HepG2 (cell line): Measurements from ENCODE around the gene GPS1. TPM values are rescaled to one million over a fixed set of nuclear protein-coding genes. Genes with fewer than 3 reads are reported as not detected.

Source experiments
- AKAP8 ChIP-seq: sonication (generic); formaldehyde crosslinking; IDR thresholded peaks from 2 replicates; pipeline ENCODE4 v1.5.1; 2020; ENCODE audit warnings: mild to moderate bottlenecking, missing genetic modification reagents
- CEBPG ChIP-seq: IDR thresholded peaks from 2 replicates; pipeline ENCODE4 v1.6.1; 2016
- ERF ChIP-seq: IDR thresholded peaks from 2 replicates; pipeline ENCODE4 v1.6.1; 2018; ENCODE audit warnings: missing biosample characterization, missing genetic modification reagents
- JUND ChIP-seq: sonication (generic); formaldehyde crosslinking; IDR thresholded peaks from 2 replicates; pipeline ENCODE4 v1.8.0; 2022; ENCODE audit warnings: mild to moderate bottlenecking, missing genetic modification reagents
- KIAA2018 ChIP-seq: sonication (generic); formaldehyde crosslinking; IDR thresholded peaks from 2 replicates; pipeline ENCODE4 v1.5.0; 2020; ENCODE audit warnings: mild to moderate bottlenecking, missing genetic modification reagents, borderline replicate concordance
- MATR3 ChIP-seq: sonication (generic); formaldehyde crosslinking; IDR thresholded peaks from 2 replicates; pipeline ENCODE4 v1.4.0; 2020; ENCODE audit warnings: missing genetic modification reagents
- MBNL3 ChIP-seq: fragments of 250-450 bp; sonication (Bioruptor Pico); conservative IDR thresholded peaks from 2 replicates; pipeline ENCODE4 v1.8.0; 2022; ENCODE audit warnings: mild to moderate bottlenecking, inconsistent platforms
- SIX1 ChIP-seq: sonication (generic); formaldehyde crosslinking; IDR thresholded peaks from 2 replicates; pipeline ENCODE4 v1.4.0; 2020; ENCODE audit warnings: missing genetic modification reagents, borderline replicate concordance
- SSRP1 ChIP-seq: IDR thresholded peaks from 2 replicates; pipeline ENCODE4 v1.6.1; 2016; ENCODE audit warnings: control low read depth
- TBP ChIP-seq: sonication (generic); formaldehyde crosslinking; IDR thresholded peaks from 2 replicates; pipeline ENCODE4 v1.5.0; 2020; ENCODE audit warnings: missing genetic modification reagents
- TOE1 ChIP-seq: sonication (generic); formaldehyde crosslinking; IDR thresholded peaks from 2 replicates; pipeline ENCODE4 v1.4.0; 2020; ENCODE audit warnings: mild to moderate bottlenecking, missing genetic modification reagents
- ZFP1 ChIP-seq: IDR thresholded peaks from 2 replicates; pipeline ENCODE4 v1.6.1; 2016
- ZNF383 ChIP-seq: sonication (generic); formaldehyde crosslinking; IDR thresholded peaks from 2 replicates; pipeline ENCODE4 v1.4.0; 2020; ENCODE audit warnings: missing genetic modification reagents, mild to moderate bottlenecking, borderline replicate concordance
- ZNF512 ChIP-seq: sonication (generic); formaldehyde crosslinking; IDR thresholded peaks from 2 replicates; pipeline ENCODE4 v1.4.0; 2020; ENCODE audit warnings: mild to moderate bottlenecking, missing genetic modification reagents
- ZNF569 ChIP-seq: sonication (generic); formaldehyde crosslinking; IDR thresholded peaks from 2 replicates; pipeline ENCODE4 v1.5.0; 2020; ENCODE audit warnings: mild to moderate bottlenecking, missing genetic modification reagents, moderate library complexity, borderline replicate concordance
- ZNF674 ChIP-seq: sonication (generic); formaldehyde crosslinking; IDR thresholded peaks from 2 replicates; pipeline ENCODE4 v1.5.0; 2020; ENCODE audit warnings: low read depth, mild to moderate bottlenecking, missing genetic modification reagents
- ZNF800 ChIP-seq: sonication (generic); formaldehyde crosslinking; IDR thresholded peaks from 2 replicates; pipeline ENCODE4 v1.4.0; 2020; ENCODE audit warnings: missing genetic modification reagents
- ZSCAN25 ChIP-seq: sonication (generic); formaldehyde crosslinking; IDR thresholded peaks from 2 replicates; pipeline ENCODE4 v1.8.0; 2022; ENCODE audit warnings: mild to moderate bottlenecking, missing genetic modification reagents
- polyA plus RNA-seq, 8 experiments: library from polyadenylated mRNA; depleted of rRNA in 3 of 8; stranded (reverse) in 7 of 8; unstranded in 1 of 8; fragments of >200 nt; fragmentation: Illumina TruSeq in 4 of 8; extraction: Trizol in 4 of 8; gene quantifications; 2 replicates each; pipeline versions ENCODE4 v1.2.1 to v1.2.3, GENCODE V29; 2011 to 2016; ENCODE audit warnings: low read depth in 4 of 8, missing spikeins in 1 of 8, mixed read lengths in 1 of 8; ENCODE audit not compliant: insufficient read depth in 1 of 8
- total RNA-seq, 5 experiments: library from RNA; depleted of rRNA; stranded (reverse); fragments of >200 nt; fragmentation: Illumina TruSeq; extraction: Trizol; gene quantifications; 2 replicates each; pipeline ENCODE4 v1.2.3, GENCODE V29; 2016; ENCODE audit warnings: low read depth in 1 of 5

The GPS1 gene
- total and polyA plus RNA-seq, 2 of the 13 experiments (the other 11 are each of a cell fraction or from before 2014, with no cell fraction given): 124 to 128 TPM

GRCh38 chr17:82098939-82099763, 47.5 kb downstream of the GPS1 start (continued):
- TF ChIP-seq ZNF512 (no peak), JUND (CRISPR knock-in tag) (no peak; the same call in 1 of the 2 replicates), MBNL3 (CRISPR knock-in tag) (no peak), ERF (CRISPR knock-in tag) (no peak), ZNF383 (CRISPR knock-in tag) (no peak), TBP (CRISPR knock-in tag) (no peak), TOE1 (no peak), MATR3 (CRISPR knock-in tag) (no peak), ZSCAN25 (CRISPR knock-in tag) (0 out of 2 replicates have a peak, but pooled peaks have one; percentile 20), CEBPG (no peak), SIX1 (CRISPR knock-in tag) (no peak), KIAA2018 (CRISPR knock-in tag) (no peak), ZNF569 (no peak), ZNF674 (CRISPR knock-in tag) (no peak), ZFP1 (CRISPR knock-in tag) (no peak), SSRP1 (CRISPR knock-in tag) (0 out of 2 replicates have a peak, but pooled peaks have one; percentile 67), ZNF800 (CRISPR knock-in tag) (no peak), AKAP8 (peak; percentile 83; the same call in 1 of the 2 replicates)
